OCI-LY7 (cell line): Measurements from ENCODE around the gene IL20RA. TPM values are rescaled to one million over a fixed set of nuclear protein-coding genes. Genes with fewer than 3 reads are reported as not detected.

Experiments
- BruUV-seq: library from RNA; stranded (reverse); fragments of 400-500 nt; replicated peaks from 2 replicates; lab custom pipeline; 2021; lab: Mats Ljungman, UMichigan
- CTCF ChIA-PET: fragments of 300-600 bp; sonication (Branson Sonifier 250); formaldehyde crosslinking; loops from one replicate; lab custom pipeline; 2022; ENCODE audit warnings: antibody characterized with exemption; ENCODE audit not compliant: unreplicated experiment; lab: Charles Lee
- POLR2A ChIA-PET: fragments of 300-600 bp; sonication (Branson Sonifier 250); formaldehyde crosslinking; loops from one replicate; lab custom pipeline; 2022; ENCODE audit warnings: antibody characterized with exemption; lab: Charles Lee
- DNase-seq: peaks from one replicate; pipeline ENCODE4 v3.0.0-alpha.2; 2015; ENCODE audit warnings: low spot score
- H2AFZ ChIP-seq: fragments of 200-600 bp; sonication (generic), shearing (Covaris generic); 2 replicates; pipeline ENCODE4 v1.6.1; 2014; ENCODE audit warnings: mild to moderate bottlenecking, antibody characterized with exemption, low read length, moderate library complexity
- H3K27ac ChIP-seq: fragments of 200-600 bp; sonication (generic); 2 replicates; pipeline ENCODE4 v1.5.1; 2014; ENCODE audit warnings: mixed run types, low read depth, mild to moderate bottlenecking, moderate library complexity, low read length, inconsistent platforms; ENCODE audit not compliant: poor library complexity, severe bottlenecking
- H3K36me3 ChIP-seq: fragments of 200-600 bp; sonication (generic); 2 replicates; pipeline ENCODE4 v1.6.1; 2014; ENCODE audit warnings: mild to moderate bottlenecking, antibody characterized with exemption, low read length, moderate library complexity, mixed read lengths; ENCODE audit not compliant: insufficient read depth
- H3K4me1 ChIP-seq: fragments of 200-600 bp; sonication (generic); 2 replicates; pipeline ENCODE4 v1.5.1; 2014; ENCODE audit warnings: mild to moderate bottlenecking, low read length; ENCODE audit not compliant: insufficient read depth, poor library complexity, severe bottlenecking
- H3K4me2 ChIP-seq: fragments of 200-600 bp; sonication (generic); 2 replicates; pipeline ENCODE4 v1.6.1; 2014; ENCODE audit warnings: mild to moderate bottlenecking, low read length
- H3K4me3 ChIP-seq: fragments of 200-600 bp; sonication (generic); 2 replicates; pipeline ENCODE4 v1.5.1; 2014; ENCODE audit warnings: mild to moderate bottlenecking, low read depth, low read length; ENCODE audit not compliant: poor library complexity, severe bottlenecking
- H3K79me2 ChIP-seq: fragments of 200-600 bp; sonication (generic); 2 replicates; pipeline ENCODE4 v1.6.1; 2016; ENCODE audit warnings: low read depth, mild to moderate bottlenecking, low read length, moderate library complexity, mixed read lengths; ENCODE audit not compliant: insufficient read depth
- H3K9me2 ChIP-seq: fragments of 200-600 bp; sonication (generic); 2 replicates; pipeline ENCODE4 v1.6.1; 2016; ENCODE audit warnings: mild to moderate bottlenecking, low read length, mixed read lengths; ENCODE audit not compliant: insufficient read depth
- H3K9me3 ChIP-seq: fragments of 200-600 bp; sonication (generic); 2 replicates; pipeline ENCODE4 v1.6.1; 2014; ENCODE audit warnings: mild to moderate bottlenecking, mixed run types, low read length, mixed read lengths
- H4K20me1 ChIP-seq: fragments of 200-600 bp; sonication (generic); 2 replicates; pipeline ENCODE4 v1.6.1; 2014; ENCODE audit warnings: mild to moderate bottlenecking, antibody characterized with exemption, low read length, moderate library complexity, mixed read lengths; ENCODE audit not compliant: insufficient read depth
- EZH2phosphoT487 ChIP-seq: fragments of 200-600 bp; sonication (generic); IDR thresholded peaks from 2 replicates; pipeline ENCODE4 v1.6.1; 2018; ENCODE audit warnings: low read depth, borderline replicate concordance, mild to moderate bottlenecking, mixed run types, antibody characterized with exemption, low read length, moderate library complexity, mixed read lengths
- intact Hi-C: fragments of 100-400 bp; cut with micrococcal nuclease; formaldehyde crosslinking; loops from one replicate; pipeline ENCODE4 v1.10.0; 2022; ENCODE audit not compliant: unreplicated experiment
- total RNA-seq, 2 experiments: library from RNA; depleted of rRNA in 1 of 2; stranded (reverse); fragments of >200 nt in 1 of 2; shearing (Covaris generic) in 1 of 2; gene quantifications; 2 replicates each; pipeline ENCODE4 v1.2.3, GENCODE V29; 2014 to 2022
- TF ChIP-seq, protein P1 (sequence below): fragments of 200-600 bp; sonication (generic); conservative IDR thresholded peaks from 2 replicates; pipeline ENCODE4 v1.5.1; 2014; ENCODE audit warnings: mild to moderate bottlenecking, antibody characterized with exemption, low read length, moderate library complexity, mixed read lengths

The IL20RA gene
- total RNA-seq, 2 experiments from 2014 or later: not detected

DNA sequence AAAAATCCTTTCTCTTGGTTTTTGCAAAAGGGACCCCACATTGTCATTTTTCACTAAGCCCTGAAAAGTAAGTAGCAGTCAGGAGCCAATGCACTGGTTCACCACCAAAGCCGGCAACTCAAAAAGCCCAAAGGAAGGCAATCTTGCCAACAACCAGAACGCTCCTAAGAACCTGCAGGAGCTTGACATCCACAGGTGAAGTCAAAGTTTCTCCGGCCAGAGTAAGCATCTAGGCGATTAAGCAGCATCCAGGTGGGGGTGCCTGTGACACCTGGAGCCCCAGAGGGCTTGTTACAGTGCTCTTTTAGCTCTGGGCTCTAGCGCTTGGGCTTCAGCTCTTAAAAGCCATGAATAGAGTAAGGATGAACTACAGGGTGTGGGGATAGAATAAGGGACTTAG is 86.6 kb downstream of the IL20RA start:
- no TSS peak for BruUV-seq
- CTCF ChIA-PET: interaction anchor here (0.9 kb wide), 1 partner anchor 120 kb away, joined by 3 read pairs; no protein-coding TSS in a partner anchor

DNA sequence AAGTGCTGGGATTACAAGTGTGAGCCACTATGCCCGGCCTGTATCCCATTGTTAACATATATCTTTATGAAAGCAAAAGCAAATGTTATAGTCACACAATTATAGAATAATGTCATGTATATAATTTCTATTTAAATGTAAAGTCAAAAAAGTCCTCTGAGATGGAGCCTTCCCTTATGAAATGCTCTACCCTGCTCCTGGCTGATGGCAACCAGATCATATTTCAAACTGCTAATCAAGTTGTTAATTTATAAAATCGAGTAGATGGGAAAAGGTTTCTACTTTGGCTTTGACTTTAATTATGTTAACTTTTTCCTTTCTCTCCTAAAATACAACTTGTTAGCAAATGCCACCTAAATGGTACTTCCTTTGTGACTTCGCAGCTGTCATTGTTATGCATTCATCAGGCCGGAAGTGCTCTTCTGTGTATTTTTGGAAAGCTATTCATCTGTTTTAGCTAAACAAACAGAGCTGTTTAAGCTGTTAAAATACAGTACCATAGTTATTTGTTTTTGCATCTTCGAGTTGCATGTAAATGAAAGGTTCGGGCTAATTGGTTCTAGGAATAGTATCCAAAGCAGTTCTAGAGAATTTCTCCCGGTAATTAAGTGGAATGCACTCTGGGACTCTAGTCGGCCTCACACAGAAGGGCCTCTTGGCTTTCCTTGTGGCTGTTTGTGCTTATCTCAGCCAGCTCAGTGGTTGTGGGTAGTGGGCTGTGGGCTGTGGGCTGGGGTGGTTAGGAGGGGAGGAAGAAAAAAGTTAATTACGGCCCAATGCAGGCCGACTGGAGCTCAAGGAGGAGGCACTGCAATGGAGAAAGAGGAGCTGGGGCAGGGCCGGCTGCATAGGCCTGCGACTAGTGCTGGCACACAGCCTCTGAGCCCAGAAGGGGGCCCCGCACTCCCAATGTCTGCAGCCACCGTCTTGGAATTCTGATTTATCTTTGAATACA is 87.9 kb downstream of the IL20RA start:
- H4K20me1 ChIP-seq: no peaks in the 10 kb centered on the region
- intact Hi-C loops: no loop called here
- BruUV-seq: no TSS peak
- H3K9me2 ChIP-seq: no peaks in the 10 kb centered on the region
- no peaks in the 10 kb centered on the region for H3K79me2 ChIP-seq
- ChIA-PET CTCF (interaction anchor here (0.5 kb wide), 1 partner anchor 1050 kb away, joined by 3 read pairs; no protein-coding TSS in a partner anchor), POLR2A (interaction anchor here (0.6 to 1.3 kb wide), 6 partner anchors 15 to 737 kb away, joined by 3 to 8 read pairs (median 3); no protein-coding TSS in a partner anchor)
- TF ChIP-seq EZH2phosphoT487: no peak
- TF ChIP-seq, protein P1, sequence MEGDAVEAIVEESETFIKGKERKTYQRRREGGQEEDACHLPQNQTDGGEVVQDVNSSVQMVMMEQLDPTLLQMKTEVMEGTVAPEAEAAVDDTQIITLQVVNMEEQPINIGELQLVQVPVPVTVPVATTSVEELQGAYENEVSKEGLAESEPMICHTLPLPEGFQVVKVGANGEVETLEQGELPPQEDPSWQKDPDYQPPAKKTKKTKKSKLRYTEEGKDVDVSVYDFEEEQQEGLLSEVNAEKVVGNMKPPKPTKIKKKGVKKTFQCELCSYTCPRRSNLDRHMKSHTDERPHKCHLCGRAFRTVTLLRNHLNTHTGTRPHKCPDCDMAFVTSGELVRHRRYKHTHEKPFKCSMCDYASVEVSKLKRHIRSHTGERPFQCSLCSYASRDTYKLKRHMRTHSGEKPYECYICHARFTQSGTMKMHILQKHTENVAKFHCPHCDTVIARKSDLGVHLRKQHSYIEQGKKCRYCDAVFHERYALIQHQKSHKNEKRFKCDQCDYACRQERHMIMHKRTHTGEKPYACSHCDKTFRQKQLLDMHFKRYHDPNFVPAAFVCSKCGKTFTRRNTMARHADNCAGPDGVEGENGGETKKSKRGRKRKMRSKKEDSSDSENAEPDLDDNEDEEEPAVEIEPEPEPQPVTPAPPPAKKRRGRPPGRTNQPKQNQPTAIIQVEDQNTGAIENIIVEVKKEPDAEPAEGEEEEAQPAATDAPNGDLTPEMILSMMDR: no peak
- H3K36me3 ChIP-seq: no peaks in the 10 kb centered on the region
- peak overlapping the region; percentile 88 for H2AFZ ChIP-seq
- H3K27ac ChIP-seq: peak overlapping the region; percentile 10
- H3K4me2 ChIP-seq: peak overlapping the region; percentile 36; the same call in 1 of the 2 replicates
- no peak overlapping the region for H3K4me3 ChIP-seq
- DNase-seq: peak; percentile 61
- H3K9me3 ChIP-seq: no peaks in the 10 kb centered on the region
- peaks cover 13% of the 10 kb centered on the region for H3K4me1 ChIP-seq

More for the DNA sequence above, 86.6 kb downstream of the IL20RA start:
- Histone ChIP-seq H4K20me1 (no peaks in the 10 kb centered on the region), H2AFZ (no peak overlapping the region), H3K9me3 (no peaks in the 10 kb centered on the region), H3K27ac (no peak overlapping the region), H3K4me3 (no peak overlapping the region), H3K79me2 (no peaks in the 10 kb centered on the region), H3K4me1 (peaks cover 13% of the 10 kb centered on the region), H3K36me3 (no peaks in the 10 kb centered on the region), H3K4me2 (no peak overlapping the region), H3K9me2 (no peaks in the 10 kb centered on the region)
- intact Hi-C loops: no loop called here
- TF ChIP-seq, protein P1: no peak
- TF ChIP-seq EZH2phosphoT487: no peak
- no peak for DNase-seq
- POLR2A ChIA-PET: interaction anchor here (0.6 kb wide), 1 partner anchor 22 kb away, joined by 3 read pairs; no protein-coding TSS in a partner anchor
